H1 (cell line): ENCODE measurements around the gene PRKCH. TPM values are rescaled to one million over a fixed set of nuclear protein-coding genes. Genes with fewer than 3 reads are reported as not detected.

Experiments used
- BRCA1 ChIP-seq: IDR thresholded peaks from 2 replicates; pipeline ENCODE4 v1.6.1; 2012; ENCODE audit warnings: low read depth, low read length, improper control_type of control experiment
- MAFK ChIP-seq: IDR thresholded peaks from 2 replicates; pipeline ENCODE4 v1.6.1; 2012; ENCODE audit warnings: low read depth, mild to moderate bottlenecking, improper control_type of control experiment, low read length
- TAF7 ChIP-seq: optimal IDR thresholded peaks from 2 replicates; pipeline ENCODE3; 2011; ENCODE audit warnings: low read depth, mild to moderate bottlenecking, inconsistent platforms, low read length, moderate library complexity, borderline replicate concordance
- polyA plus RNA-seq, 7 experiments: library from polyadenylated mRNA; depleted of rRNA in 3 of 7; stranded (reverse) in 5 of 7; unstranded in 2 of 7; fragments of >200 nt in 5 of 7; fragments of 200-250 nt in 2 of 7; gene quantifications; 1 replicate in 5 of 7; 2 replicates in 1 of 7; 4 replicates in 1 of 7; pipeline versions ENCODE4 v1.2.1 to v1.2.3, GENCODE V29; 2011 to 2013; ENCODE audit warnings: missing spikeins in 2 of 7, mixed read lengths in 2 of 7
- total RNA-seq: library from RNA; stranded (reverse); fragmentation: NEBNext Ultra II Directional; extraction: Animal tissue kit (Norgen Biotek cat#: 25700); gene quantifications from 2 replicates; pipeline ENCODE4 v1.2.1, GENCODE V29; 2021

Gene PRKCH
- total and polyA plus RNA-seq, 2 of the 8 experiments (the other 6 are each of a cell fraction or from before 2014, with no cell fraction given), result 6.4 to 7.0 TPM

GRCh38 chr14:61360796-61361525 lies 39.6 kb downstream of the PRKCH start (continued):
- TF ChIP-seq MAFK, result no peak
- no peak for TF ChIP-seq TAF7
- TF ChIP-seq BRCA1, result no peak
